Measurements from ENCODE around the gene KCTD1.

- TF ChIP-seq CTCF (conservative IDR thresholded peaks at IDR 0.05; ENCODE audit: low read length) (no peak), EZH2phosphoT487 (IDR thresholded peaks at IDR 0.05; ENCODE audit: borderline replicate concordance) (no peak)
Measured at GRCh38 chr18:26488417-26489009, 59.8 kb downstream of the KCTD1 start.
